NCI-H187 treated with DMSO at 0.1 percent for 48 hours (cell line): ENCODE data around the gene ISYNA1.
"Not testable (repeated sequence)": the region's sequence is repeated elsewhere in the genome, so short reads cannot be mapped to it uniquely, and the experiment has no call there.

Experiments used
- DNase-seq: peaks from one replicate; lab custom pipeline; 2025; lab: John Stamatoyannopoulos, UW

The ISYNA1 gene

DNA sequence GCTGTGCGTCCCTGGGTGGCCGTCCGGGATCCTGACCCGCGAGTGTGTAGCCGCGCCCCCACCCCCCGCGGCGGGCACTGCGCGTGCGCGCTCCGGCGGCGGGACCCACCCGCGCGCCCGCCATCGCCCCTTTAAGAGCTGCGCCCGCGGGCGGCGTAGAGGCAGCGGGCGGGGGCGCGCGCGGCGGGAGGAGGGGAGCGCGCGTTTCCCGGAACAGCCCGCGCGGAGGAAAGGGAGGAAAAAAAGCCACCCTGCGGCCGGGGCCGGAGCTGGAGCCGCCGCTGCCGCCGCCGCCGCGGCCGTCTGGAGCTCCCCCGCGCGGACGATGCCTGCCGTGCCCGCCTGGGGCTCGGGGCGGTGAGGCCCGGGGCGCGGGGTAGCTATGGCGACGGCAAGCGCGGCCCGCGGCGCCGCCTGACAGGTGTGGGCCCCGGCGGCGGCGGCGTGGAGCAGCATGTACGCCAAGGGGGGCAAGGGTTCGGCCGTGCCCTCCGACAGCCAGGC lies 18.7 kb downstream of the ISYNA1 start, which contains the start of gene SSBP4:
Gene SSBP4, plus strand, starts transcription at position 204 of the 504 bp plus-strand sequence. Its CDS starts 251 bp downstream, at position 455.
- DNase-seq: no peak

DNA sequence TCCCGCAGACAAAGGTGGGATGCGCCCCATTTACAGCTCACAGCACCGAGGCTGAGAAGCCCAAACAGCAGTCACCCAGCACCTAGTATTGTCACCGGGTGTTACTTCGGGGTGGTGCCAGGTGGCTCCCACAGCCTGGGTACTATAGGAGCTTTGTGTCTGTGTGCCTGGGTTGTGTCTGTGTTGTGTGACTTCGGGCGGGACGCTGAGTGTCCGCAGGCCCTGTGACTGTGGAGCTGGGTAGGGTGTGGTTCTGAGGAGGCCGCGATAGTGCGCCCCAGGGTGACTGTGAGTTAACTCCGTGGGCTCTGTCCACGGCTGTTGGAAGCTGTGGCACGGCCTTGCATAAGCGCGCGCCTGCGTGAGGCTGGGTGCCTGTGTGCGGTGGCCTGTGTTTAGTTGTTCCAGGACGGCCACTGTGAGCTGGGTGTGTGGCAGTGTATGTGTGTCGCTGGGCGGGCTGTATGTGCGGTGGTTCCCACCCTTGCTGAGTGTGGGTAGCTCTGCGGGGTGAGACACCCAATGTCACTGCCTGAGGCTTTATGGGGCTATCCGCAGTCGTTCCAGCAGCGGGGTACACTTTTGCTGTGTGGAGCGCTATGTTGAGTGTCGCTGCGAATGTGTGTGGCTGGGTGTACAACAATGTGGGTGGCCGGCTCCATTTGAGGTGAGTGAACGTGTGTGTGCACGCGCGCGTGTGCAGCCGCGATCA lies 19.3 kb downstream of the ISYNA1 start:
- no peak for DNase-seq

DNA sequence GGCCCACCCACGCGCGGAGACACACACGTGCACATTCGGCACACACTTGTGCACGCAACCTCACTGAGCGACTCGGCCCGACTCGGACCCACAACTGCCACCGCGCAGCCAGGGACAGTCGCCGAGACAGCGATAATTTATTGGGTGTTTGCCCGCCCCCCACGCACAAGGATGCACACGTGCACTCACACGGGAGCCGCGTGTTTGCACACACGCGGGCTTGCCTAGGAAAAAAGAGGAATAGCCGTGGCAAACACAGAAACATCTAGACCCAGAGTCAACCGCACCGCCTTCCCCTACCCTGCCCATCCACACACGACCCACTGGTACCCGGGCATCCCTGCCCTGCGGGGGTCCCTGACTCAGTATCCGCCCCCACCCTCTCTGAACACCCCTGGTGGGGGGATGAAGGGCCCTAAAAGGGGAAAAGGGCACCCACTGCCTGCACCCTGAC lies 19.9 kb downstream of the ISYNA1 start:
- no peak for DNase-seq

DNA sequence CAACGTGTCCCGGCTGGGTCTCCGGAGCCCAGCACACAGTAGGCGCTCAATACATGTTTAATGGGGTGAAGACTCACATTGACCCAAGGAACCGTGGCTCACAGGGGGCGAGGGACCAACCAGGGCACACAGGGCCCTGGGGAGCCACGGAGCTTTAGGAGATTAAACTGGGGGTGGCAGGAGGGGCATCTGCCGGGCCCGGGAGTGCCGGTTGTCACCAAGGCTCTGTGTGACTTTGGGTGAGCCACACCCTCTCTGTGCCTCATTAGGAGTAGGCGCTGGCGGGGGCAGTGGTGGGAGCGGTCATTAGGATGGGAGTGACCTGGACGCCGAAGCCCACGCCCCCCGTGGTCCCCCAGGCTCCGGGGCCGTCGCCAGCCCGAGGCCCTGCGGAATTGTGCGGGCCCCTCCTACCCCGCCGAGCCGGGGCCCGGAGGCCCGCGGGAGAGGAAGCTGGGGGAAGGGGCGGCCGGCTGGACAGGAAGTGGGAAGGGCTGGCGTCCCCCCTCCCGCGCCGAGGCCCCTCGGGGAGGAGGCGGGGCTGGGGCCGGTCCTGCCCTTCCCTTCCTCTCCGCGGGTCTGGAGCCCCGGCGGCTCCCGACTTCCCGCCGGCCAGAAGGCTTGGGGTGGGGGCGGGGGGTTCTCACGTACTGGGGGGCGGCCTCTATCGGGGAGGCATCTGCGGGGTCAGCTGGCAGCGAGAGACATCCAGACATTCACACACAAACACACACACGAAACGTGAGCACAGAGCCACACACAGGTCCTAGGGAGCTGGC lies 20.5 kb downstream of the ISYNA1 start:
- DNase-seq: no peak

DNA sequence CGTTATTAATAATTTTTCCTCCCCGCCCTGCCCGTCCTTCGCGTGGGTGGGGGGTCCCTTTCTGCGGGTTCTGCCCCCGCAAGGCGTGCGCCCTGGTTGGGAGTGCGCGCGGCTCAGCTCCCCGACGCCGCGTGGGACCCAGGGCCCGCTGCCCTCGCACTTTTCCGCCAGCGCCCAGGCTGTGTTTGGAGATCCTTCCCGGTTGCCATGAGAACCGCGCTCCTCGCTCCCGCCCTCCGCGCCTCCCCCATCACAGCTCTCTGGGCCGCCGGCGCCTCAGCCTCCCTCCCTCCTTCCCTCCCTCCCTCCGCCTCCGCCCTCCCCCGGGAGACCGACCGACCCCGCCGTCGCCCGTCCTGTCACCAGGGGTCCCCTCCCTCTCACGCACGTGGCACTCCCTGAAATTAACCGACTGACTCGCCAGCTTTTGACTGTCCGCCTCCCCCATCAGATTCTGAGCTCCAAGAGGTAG lies 21.1 kb downstream of the ISYNA1 start:
- DNase-seq: no peak

DNA sequence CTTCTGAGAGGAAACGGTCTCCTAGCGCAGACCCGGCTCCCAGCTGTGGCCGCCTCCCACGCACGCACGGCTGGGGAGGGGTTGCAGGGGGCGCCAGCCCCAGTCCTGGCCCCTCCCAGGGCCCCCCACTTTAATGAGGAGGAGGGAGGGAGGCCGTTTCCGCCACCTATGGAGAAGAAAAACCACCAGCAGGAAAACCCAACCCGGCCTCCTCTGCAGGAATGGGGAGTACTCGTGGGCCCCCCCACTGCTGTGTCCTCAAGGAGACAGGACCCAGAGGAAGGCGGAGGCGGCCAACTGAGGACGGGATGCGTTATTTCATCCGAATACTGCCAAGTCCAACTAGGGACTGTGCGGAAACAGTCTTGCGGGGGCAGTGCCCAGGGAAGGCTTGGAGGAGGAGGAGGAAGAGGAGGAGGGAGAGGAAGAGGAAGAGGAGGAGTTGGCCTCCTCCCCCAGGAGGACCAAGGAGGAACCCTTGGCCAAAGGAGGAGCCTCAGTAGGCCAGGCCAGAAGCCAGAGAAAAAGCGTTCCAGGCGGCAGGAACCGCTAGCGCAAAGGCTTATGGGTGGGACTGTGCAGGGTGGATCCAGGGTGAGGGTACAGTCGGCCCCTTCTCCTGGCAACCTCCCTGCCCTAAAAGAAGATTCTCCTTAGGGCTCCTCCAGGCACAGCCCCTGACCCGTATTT lies 22.6 kb downstream of the ISYNA1 start:
- no peak for DNase-seq

GRCh38 chr19:18414504-18415177 lies 23.3 kb downstream of the ISYNA1 start:
- no peak for DNase-seq

- no peak for DNase-seq
Measured at GRCh38 chr19:18412610-18413239, 25.2 kb downstream of the ISYNA1 start.

DNA sequence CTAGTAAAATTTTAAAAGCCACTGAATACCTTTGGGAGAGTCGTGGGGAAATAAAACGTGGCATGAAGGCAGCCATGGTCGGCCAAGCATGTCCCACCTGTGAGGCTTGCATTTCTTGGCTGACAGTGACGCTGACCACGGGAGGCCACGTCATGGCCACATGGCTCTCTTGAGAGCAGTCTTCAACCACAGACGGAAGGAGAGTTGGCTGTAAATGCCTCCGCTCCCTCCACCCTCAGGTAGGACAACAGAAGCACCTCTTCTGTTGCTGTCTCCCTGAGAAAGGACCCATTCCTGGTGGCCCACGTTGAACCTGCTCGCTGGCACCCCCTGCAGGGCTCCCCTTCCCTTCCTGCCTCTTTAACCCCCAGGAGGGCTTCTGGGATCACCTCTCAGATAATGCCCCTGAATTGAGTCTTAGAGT lies 29.9 kb downstream of the ISYNA1 start:
- no peak for DNase-seq

DNA sequence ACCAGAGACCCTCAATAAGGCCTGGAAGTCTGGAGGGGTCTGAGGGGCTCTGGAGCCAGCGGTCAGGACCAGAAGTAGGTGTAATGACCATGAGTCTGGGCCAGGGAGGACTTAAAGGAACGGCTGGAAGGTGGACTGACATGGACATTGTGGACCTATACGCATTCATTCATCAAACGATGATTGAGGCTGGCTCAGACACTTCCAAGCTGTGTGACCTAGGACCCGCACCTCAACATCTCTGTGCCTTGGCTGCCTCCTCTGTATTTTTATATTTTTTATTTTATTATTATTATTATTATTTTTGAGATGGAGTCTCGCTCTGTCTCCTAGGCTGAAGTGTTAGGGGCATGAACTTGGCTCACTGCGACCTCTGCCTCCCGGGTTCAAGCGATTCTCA lies 31.2 kb downstream of the ISYNA1 start:
- no peak for DNase-seq

DNA sequence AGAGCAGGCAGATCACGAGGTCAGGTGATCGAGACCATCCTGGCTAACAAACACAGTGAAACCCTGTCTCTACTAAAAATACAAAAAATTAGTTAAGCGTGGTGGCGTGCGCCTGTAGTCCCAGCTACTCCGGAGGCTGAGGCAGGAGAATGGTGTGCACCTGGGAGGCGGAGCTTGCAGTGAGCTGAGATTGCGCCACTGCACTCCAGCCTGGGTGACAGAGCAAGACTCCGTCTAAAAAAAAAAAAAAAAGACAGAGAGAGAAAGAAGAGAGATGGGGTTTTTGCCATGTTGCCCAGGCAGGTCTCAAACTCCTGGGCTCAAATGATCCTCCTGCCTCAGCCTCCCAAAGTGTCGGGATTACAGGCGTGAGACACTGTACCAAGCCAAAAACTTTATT lies 32.2 kb downstream of the ISYNA1 start:
- DNase-seq: not testable (repeated sequence)

DNA sequence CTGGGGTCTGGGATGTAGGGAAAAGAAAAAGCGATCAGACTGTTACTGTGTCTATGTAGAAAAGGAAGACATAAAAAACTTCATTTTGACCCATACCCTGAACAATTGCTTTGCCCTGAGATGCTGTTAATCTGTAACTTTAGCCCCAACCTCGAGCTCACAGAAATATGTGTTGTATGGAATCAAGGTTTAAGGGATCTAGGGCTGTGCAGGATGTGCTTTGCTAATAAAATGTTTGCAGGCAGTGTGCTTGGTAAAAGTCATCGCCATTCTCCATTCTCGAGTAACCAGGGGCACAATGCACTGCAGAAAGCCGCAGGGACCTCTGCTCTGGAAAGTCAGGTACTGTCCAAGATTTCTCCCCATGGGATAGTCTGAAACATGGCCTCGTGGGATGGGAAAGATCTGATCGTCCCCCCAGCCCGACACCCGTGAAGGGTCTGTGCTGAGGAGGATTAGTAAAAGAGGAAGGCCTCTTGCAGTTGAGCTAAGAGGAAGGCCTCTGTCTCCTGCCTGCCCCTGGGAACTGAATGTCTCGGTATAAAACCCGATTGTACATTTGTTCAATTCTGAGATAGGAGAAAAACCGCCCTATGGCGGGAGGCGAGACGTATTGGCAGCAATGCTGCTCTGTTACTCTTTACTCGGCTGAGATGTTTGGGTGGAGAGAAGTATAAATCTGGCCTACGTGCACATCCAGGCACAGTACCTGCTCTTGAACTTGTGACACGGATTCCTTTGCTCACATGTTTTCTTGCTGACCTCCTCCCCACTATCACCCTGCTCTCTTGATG lies 35.3 kb downstream of the ISYNA1 start:
- DNase-seq: not testable (repeated sequence)

- DNase-seq: no peak
Measured at GRCh38 chr19:18401580-18402112, 36.3 kb downstream of the ISYNA1 start.

GRCh38 chr19:18399008-18399407 lies 38.9 kb downstream of the ISYNA1 start:
- no peak for DNase-seq

- DNase-seq: no peak
Measured at GRCh38 chr19:18397242-18398202, 40.4 kb downstream of the ISYNA1 start, which contains the start of gene LRRC25. Gene LRRC25, minus strand, starts transcription at chr19:18397622. Its CDS starts 659 bp downstream, at chr19:18396963.

DNA sequence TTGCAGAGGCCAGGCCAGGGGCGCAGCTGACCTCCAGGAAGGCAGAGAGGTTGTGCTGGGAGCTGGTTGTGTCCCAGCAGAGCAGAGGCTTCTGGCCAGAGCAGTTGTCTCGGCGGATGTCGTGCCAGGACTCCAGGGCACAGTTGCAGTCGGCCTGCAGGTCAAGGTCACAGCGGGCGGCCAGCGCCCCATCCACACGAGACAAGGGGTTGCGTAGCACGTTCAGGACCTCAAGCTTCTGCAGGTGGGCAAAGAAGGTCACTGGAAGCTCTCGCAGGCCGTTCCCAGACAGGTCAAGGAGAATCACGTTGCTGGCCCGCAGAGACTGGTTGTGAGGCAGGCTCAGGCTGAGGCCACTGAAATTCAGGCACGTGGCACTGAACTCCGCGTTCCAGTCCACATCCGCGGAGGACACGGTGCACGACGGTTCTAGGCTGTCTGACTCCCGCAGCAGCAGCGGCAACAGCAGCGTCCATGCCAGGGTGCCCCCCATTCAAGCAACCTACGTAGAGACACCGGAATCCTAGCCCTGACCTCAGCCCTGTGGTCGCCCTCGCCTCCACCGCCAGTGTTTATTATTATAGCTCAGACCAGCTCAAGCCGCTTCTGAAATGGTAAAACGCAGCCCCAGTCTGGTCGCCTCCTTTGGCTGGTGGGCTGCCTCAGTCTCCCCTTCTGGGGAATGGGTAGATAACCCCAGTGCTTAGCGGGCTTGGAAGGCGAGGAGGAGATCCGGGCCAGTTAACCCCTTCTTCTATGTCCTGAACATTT lies 41.3 kb downstream of the ISYNA1 start:
- no peak for DNase-seq

DNA sequence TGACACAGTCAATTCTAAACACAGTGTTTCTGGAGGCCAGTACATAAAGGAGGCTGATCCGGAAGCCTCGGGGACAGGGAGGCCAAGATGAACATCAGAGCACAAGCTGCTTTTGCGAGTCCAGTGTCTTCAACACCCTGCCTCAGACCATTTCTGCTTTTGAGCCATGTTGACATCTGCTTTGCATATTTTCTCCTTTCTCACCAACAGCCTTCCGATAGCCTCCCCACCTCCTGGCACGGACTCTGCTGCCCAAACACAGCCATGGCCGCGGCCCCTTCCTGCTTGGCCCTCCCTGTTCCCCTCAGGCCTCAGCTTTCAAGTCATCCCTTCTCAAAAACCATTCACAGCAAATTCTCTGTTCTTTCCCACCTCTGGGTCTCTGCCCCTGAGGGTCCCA lies 44.1 kb downstream of the ISYNA1 start:
- DNase-seq: no peak

- DNase-seq: no peak
Measured at GRCh38 chr19:18392926-18393325, 45.0 kb downstream of the ISYNA1 start.
